ENCODE results near the gene GRHPR. TPM values are rescaled to one million over a fixed set of nuclear protein-coding genes. Genes with fewer than 3 reads are reported as not detected.
A peak's percentile ranks its signal among the peaks of the same experiment; 100 is the strongest.

GRHPR gene
- total and polyA plus RNA-seq, 10 of the 15 experiments (the other 5 are each of a cell fraction or from before 2014, with no cell fraction given) = 52.4 to 194 (median 126) TPM

GRCh38 chr9:37430841-37431597, 8.5 kb downstream of the GRHPR start:
- Histone ChIP-seq H3K4me3 (no peak overlapping the region), H3K9me3 (replicated peaks; ENCODE audit: control insufficient read depth, insufficient read depth, low read length) (no peaks in the 10 kb centered on the region), H3K9ac (ENCODE audit: control insufficient read depth, insufficient read depth, low read length) (no peak overlapping the region), H3K79me2 (ENCODE audit: control insufficient read depth, insufficient read depth, low read length) (no peaks in the 10 kb centered on the region; the same call in 1 of the 2 replicates), H3K4me1 (ENCODE audit: control insufficient read depth, insufficient read depth, low read length) (no peaks in the 10 kb centered on the region), H3K27me3 (replicated peaks in 1 of 2; ENCODE audit: control insufficient read depth in 2 of 2, insufficient read depth in 2 of 2, low read length in 1 of 2) (no peaks in the 10 kb centered on the region), H3K4me2 (ENCODE audit: control insufficient read depth, insufficient read depth) (no peak overlapping the region), H3K27ac (ENCODE audit: control insufficient read depth, insufficient read depth) (no peak overlapping the region), H4K20me1 (ENCODE audit: control insufficient read depth, insufficient read depth) (0 out of 2 replicates have a peak, but pooled peaks cover under 1% of the 10 kb centered on the region), H3K36me3 (ENCODE audit: control insufficient read depth in 2 of 2, insufficient read depth in 2 of 2, low read length in 1 of 2) (peaks cover 31 to 42% of the 10 kb centered on the region in 2 experiments; a peak in 3 of 4 replicates), H2AFZ (ENCODE audit: control insufficient read depth, low read depth, low read length) (no peak overlapping the region)
- ChIA-PET RAD21 (ENCODE audit: unreplicated experiment) (no interaction called here), SMC1A (ENCODE audit: uncharacterized antibody, unreplicated experiment) (interaction anchor here (1.1 to 1.2 kb wide), 2 partner anchors 16 to 526 kb away, joined by 4 to 5 read pairs; no protein-coding TSS in a partner anchor), CTCF (interaction anchor here (0.5 to 1.1 kb wide), 3 partner anchors 20 to 29 kb away, joined by 3 read pairs; no protein-coding TSS in a partner anchor), POLR2A (interaction anchor here (0.5 to 1.1 kb wide), 4 partner anchors 9 to 178 kb away, joined by 3 read pairs; partner anchors contain the start of gene GRHPR)
- BruUV-seq (replicated peaks) = no TSS peak
- 91% methylated on average over 14 of the region's 14 CpGs for WGBS (ENCODE audit: insufficient coverage, insufficient replicate concordance, low lambda C conversion rate, missing lambda C conversion rate)
- intact Hi-C loops (cut with micrococcal nuclease; ENCODE audit: unreplicated experiment) (no loop called here), in situ Hi-C loops (cut with MboI) (no loop called here)
- DNase-seq (ENCODE audit: low read depth, low spot score) = no peak
- 0 out of 2 replicates have a peak, but pooled peaks have one; percentile 38 for TF ChIP-seq POLR2A (IDR thresholded peaks at IDR 0.05; ENCODE audit: low read depth, low read length)
- TF ChIP-seq ZNF274 (IDR thresholded peaks at IDR 0.05; ENCODE audit: insufficient read depth, insufficient read length) = no peak
- TF ChIP-seq SMAD5 (IDR thresholded peaks at IDR 0.05; ENCODE audit: low read depth) = 0 out of 2 replicates have a peak, but pooled peaks have one; percentile 3
- TF ChIP-seq POLR2AphosphoS2 (IDR thresholded peaks at IDR 0.05; ENCODE audit: low read depth, low read length) = 0 out of 2 replicates have a peak, but pooled peaks have one; percentile 28
- ATAC-seq = peak; percentile 31; the same call in 2 of the 3 replicates
- no peak for FAIRE-seq

GRCh38 chr9:37432020-37432419, 9.5 kb downstream of the GRHPR start:
- intact Hi-C loops (cut with micrococcal nuclease; ENCODE audit: unreplicated experiment) = no loop called here
- DNase-seq (ENCODE audit: low read depth, low spot score) = no peak
- in situ Hi-C loops (cut with MboI) = no loop called here
- Histone ChIP-seq H3K27me3 (replicated peaks in 1 of 2; ENCODE audit: control insufficient read depth in 2 of 2, insufficient read depth in 2 of 2, low read length in 1 of 2) (no peaks in the 10 kb centered on the region), H3K4me3 (no peak overlapping the region), H3K79me2 (ENCODE audit: control insufficient read depth, insufficient read depth, low read length) (no peaks in the 10 kb centered on the region), H4K20me1 (ENCODE audit: control insufficient read depth, insufficient read depth) (no peaks in the 10 kb centered on the region), H2AFZ (ENCODE audit: control insufficient read depth, low read depth, low read length) (no peak overlapping the region), H3K27ac (ENCODE audit: control insufficient read depth, insufficient read depth) (no peak overlapping the region), H3K4me1 (ENCODE audit: control insufficient read depth, insufficient read depth, low read length) (no peaks in the 10 kb centered on the region), H3K4me2 (ENCODE audit: control insufficient read depth, insufficient read depth) (no peak overlapping the region), H3K36me3 (ENCODE audit: control insufficient read depth in 2 of 2, insufficient read depth in 2 of 2, low read length in 1 of 2) (peaks cover 29 to 38% of the 10 kb centered on the region in 2 experiments; a peak in 3 of 4 replicates), H3K9ac (ENCODE audit: control insufficient read depth, insufficient read depth, low read length) (no peak overlapping the region), H3K9me3 (replicated peaks; ENCODE audit: control insufficient read depth, insufficient read depth, low read length) (no peaks in the 10 kb centered on the region)
- CTCF ChIA-PET = no interaction called here
- RAD21 ChIA-PET (ENCODE audit: unreplicated experiment) = interaction anchor here (1.3 kb wide), 1 partner anchor 10 kb away, joined by 3 read pairs; the partner anchor contains the start of gene GRHPR
- POLR2A ChIA-PET = interaction anchor here (0.6 to 0.9 kb wide), 2 partner anchors 9 to 177 kb away, joined by 3 to 4 read pairs; partner anchors contain the start of gene GRHPR
- WGBS (ENCODE audit: insufficient coverage, insufficient replicate concordance, low lambda C conversion rate, missing lambda C conversion rate) = 43% methylated on average over 6 of the region's 6 CpGs
- SMC1A ChIA-PET (ENCODE audit: uncharacterized antibody, unreplicated experiment) = interaction anchor here (1.1 kb wide), 1 partner anchor 17 kb away, joined by 4 read pairs; no protein-coding TSS in a partner anchor
- no peak for ATAC-seq
- no peak for FAIRE-seq
- BruUV-seq (replicated peaks) = no TSS peak
- no peak for TF ChIP-seq MYC (IDR thresholded peaks at IDR 0.05; ENCODE audit: insufficient read depth, insufficient read length, insufficient replicate concordance, low read length, severe bottlenecking)
- TF ChIP-seq SREBF2 (IDR thresholded peaks at IDR 0.05; ENCODE audit: low read length) = no peak
- no peak for TF ChIP-seq ATF2 (IDR thresholded peaks at IDR 0.05; ENCODE audit: low read length)
- TF ChIP-seq ZNF217 (IDR thresholded peaks at IDR 0.05) = no peak
- TF ChIP-seq POLR2A (IDR thresholded peaks at IDR 0.05; ENCODE audit: low read depth, low read length) = no peak
- TF ChIP-seq SMC3 (IDR thresholded peaks at IDR 0.05; ENCODE audit: borderline replicate concordance, low read length) = no peak
- TF ChIP-seq ETV6 (conservative IDR thresholded peaks at IDR 0.05 in 1 of 2, IDR thresholded peaks at IDR 0.05 in 1 of 2; ENCODE audit: borderline replicate concordance in 1 of 2, low read depth in 1 of 2) = no peak
- no peak for TF ChIP-seq NR2C2 (IDR thresholded peaks at IDR 0.05; ENCODE audit: borderline replicate concordance, control insufficient read depth, insufficient read length, low read depth)
- TF ChIP-seq CEBPB (IDR thresholded peaks at IDR 0.05; ENCODE audit: borderline replicate concordance in 1 of 2, low read depth in 2 of 2, low read length in 2 of 2) = no peak

All from GM12878 (cell line).